Activated CD4-positive, alpha-beta T cell treated with anti-CD3 and anti-CD28 coated beads for 36 hours (primary cell): Measurements from ENCODE around the gene PGM5. TPM values are rescaled to one million over a fixed set of nuclear protein-coding genes. Genes with fewer than 3 reads are reported as not detected.

ENCODE experiments used
- ATAC-seq: fragments of 200-7000 bp; cut with Tn5 transposase; one replicate; pipeline ENCODE4 v1.10.0; 2021; ENCODE audit warnings: mild to moderate bottlenecking, moderate library complexity
- CTCF ChIA-PET: fragments of 350-600 bp; sonication (Branson Sonifier 250); formaldehyde crosslinking; loops from one replicate; lab custom pipeline; 2021; ENCODE audit warnings: antibody characterized with exemption; lab: Charles Lee
- POLR2A ChIA-PET: fragments of 350-600 bp; sonication (Branson Sonifier 250); formaldehyde crosslinking; loops from one replicate; lab custom pipeline; 2021; ENCODE audit warnings: antibody characterized with exemption, inconsistent platforms; lab: Charles Lee
- DNase-seq: peaks from one replicate; pipeline ENCODE4 v3.0.0-alpha.2; 2020
- H3K27ac Mint-ChIP-seq: one replicate; pipeline ENCODE4 v1.8.0; 2021; ENCODE audit warnings: mixed read lengths
- H3K27me3 Mint-ChIP-seq: one replicate; pipeline ENCODE4 v1.8.0; 2021; ENCODE audit warnings: mixed read lengths
- H3K36me3 Mint-ChIP-seq: one replicate; pipeline ENCODE4 v1.8.0; 2021; ENCODE audit warnings: low read depth, mixed read lengths
- H3K4me1 Mint-ChIP-seq: one replicate; pipeline ENCODE4 v1.8.0; 2021; ENCODE audit warnings: mixed read lengths
- H3K4me3 Mint-ChIP-seq: one replicate; pipeline ENCODE4 v1.8.0; 2021; ENCODE audit warnings: mild to moderate bottlenecking, moderate library complexity, mixed read lengths
- H3K9me3 Mint-ChIP-seq: one replicate; pipeline ENCODE4 v1.8.0; 2021; ENCODE audit warnings: low read depth, mixed read lengths
- intact Hi-C, 2 experiments: fragments of 100-400 bp; cut with DNase I in 1 of 2; cut with micrococcal nuclease in 1 of 2; formaldehyde crosslinking; loops; one replicate each; pipeline versions ENCODE4 v1.14.2 to v1.15.1; 2022 to 2024; cut with DNase I, micrococcal nuclease
- total RNA-seq, 2 experiments: library from RNA; stranded (reverse); gene quantifications; one replicate each; pipeline ENCODE4 v1.2.3, GENCODE V29; 2021

PGM5 gene
- total RNA-seq, 2 experiments from 2014 or later: not detected

GRCh38 chr9:68482548-68482947, 126.1 kb downstream of the PGM5 start:
- Mint-ChIP-seq H3K4me3 (no peak overlapping the region), H3K36me3 (no peaks in the 10 kb centered on the region), H3K27ac (no peak overlapping the region), H3K4me1 (no peaks in the 10 kb centered on the region), H3K27me3 (peaks cover 13% of the 10 kb centered on the region), H3K9me3 (peaks cover 5% of the 10 kb centered on the region)
- CTCF ChIA-PET: no interaction called here
- ATAC-seq: no peak
- no peak for DNase-seq
- intact Hi-C loops: no loop called here
- POLR2A ChIA-PET: no interaction called here

GRCh38 chr9:68488126-68488525, 131.7 kb downstream of the PGM5 start:
- H3K27ac Mint-ChIP-seq: no peak overlapping the region
- H3K4me3 Mint-ChIP-seq: no peak overlapping the region
- peaks cover 21% of the 10 kb centered on the region for H3K27me3 Mint-ChIP-seq
- CTCF ChIA-PET: no interaction called here
- peaks cover 5% of the 10 kb centered on the region for H3K9me3 Mint-ChIP-seq
- POLR2A ChIA-PET: no interaction called here
- H3K4me1 Mint-ChIP-seq: no peaks in the 10 kb centered on the region
- H3K36me3 Mint-ChIP-seq: no peaks in the 10 kb centered on the region
- DNase-seq (no peak), ATAC-seq (no peak)
- intact Hi-C loops: no loop called here

GRCh38 chr9:68489646-68490045, 133.2 kb downstream of the PGM5 start:
- no peak for ATAC-seq
- no peak for DNase-seq
- intact Hi-C loops: no loop called here
- ChIA-PET POLR2A (no interaction called here), CTCF (no interaction called here)
- no peak overlapping the region for H3K4me3 Mint-ChIP-seq
- no peaks in the 10 kb centered on the region for H3K4me1 Mint-ChIP-seq
- no peak overlapping the region for H3K27ac Mint-ChIP-seq
- H3K36me3 Mint-ChIP-seq: no peaks in the 10 kb centered on the region
- peaks cover 5% of the 10 kb centered on the region for H3K9me3 Mint-ChIP-seq
- peaks cover 17% of the 10 kb centered on the region for H3K27me3 Mint-ChIP-seq

GRCh38 chr9:68492806-68493205, 136.4 kb downstream of the PGM5 start:
- H3K27ac Mint-ChIP-seq: no peak overlapping the region
- intact Hi-C loops: no loop called here
- H3K4me3 Mint-ChIP-seq: no peak overlapping the region
- ChIA-PET POLR2A (no interaction called here), CTCF (interaction anchor here (0.9 kb wide), 1 partner anchor 15 kb away, joined by 4 read pairs; no protein-coding TSS in a partner anchor)
- ATAC-seq: no peak
- H3K27me3 Mint-ChIP-seq: peaks cover 17% of the 10 kb centered on the region
- no peaks in the 10 kb centered on the region for H3K4me1 Mint-ChIP-seq
- DNase-seq: no peak
- H3K36me3 Mint-ChIP-seq: no peaks in the 10 kb centered on the region
- no peaks in the 10 kb centered on the region for H3K9me3 Mint-ChIP-seq

GRCh38 chr9:68493541-68493940, 137.1 kb downstream of the PGM5 start:
- no peaks in the 10 kb centered on the region for H3K36me3 Mint-ChIP-seq
- POLR2A ChIA-PET: no interaction called here
- H3K4me3 Mint-ChIP-seq: no peak overlapping the region
- H3K27ac Mint-ChIP-seq: no peak overlapping the region
- CTCF ChIA-PET: interaction anchor here (0.9 kb wide), 1 partner anchor 15 kb away, joined by 4 read pairs; no protein-coding TSS in a partner anchor
- ATAC-seq (no peak), DNase-seq (no peak)
- H3K4me1 Mint-ChIP-seq: no peaks in the 10 kb centered on the region
- H3K27me3 Mint-ChIP-seq: peaks cover 15% of the 10 kb centered on the region
- no peaks in the 10 kb centered on the region for H3K9me3 Mint-ChIP-seq
- intact Hi-C loops: no loop called here

- Mint-ChIP-seq H3K4me3 (no peak overlapping the region), H3K9me3 (no peaks in the 10 kb centered on the region), H3K36me3 (no peaks in the 10 kb centered on the region), H3K4me1 (no peaks in the 10 kb centered on the region), H3K27me3 (peaks cover 14% of the 10 kb centered on the region), H3K27ac (no peak overlapping the region)
- ChIA-PET POLR2A (no interaction called here), CTCF (no interaction called here)
- ATAC-seq: no peak
- intact Hi-C loops: no loop called here
- no peak for DNase-seq
These were observed 137.7 kb downstream of the PGM5 start for GRCh38 chr9:68493958-68494577.

GRCh38 chr9:68495247-68495646, 138.8 kb downstream of the PGM5 start:
- CTCF ChIA-PET: no interaction called here
- no peak overlapping the region for H3K27ac Mint-ChIP-seq

GRCh38 chr9:68496356-68496755, 139.9 kb downstream of the PGM5 start:
- no peak overlapping the region for H3K4me3 Mint-ChIP-seq
- DNase-seq (no peak), ATAC-seq (no peak)
- POLR2A ChIA-PET: no interaction called here
- no peaks in the 10 kb centered on the region for H3K36me3 Mint-ChIP-seq
- intact Hi-C loops: no loop called here
- H3K9me3 Mint-ChIP-seq: no peaks in the 10 kb centered on the region
- CTCF ChIA-PET: no interaction called here
- peaks cover 12% of the 10 kb centered on the region for H3K27me3 Mint-ChIP-seq
- no peaks in the 10 kb centered on the region for H3K4me1 Mint-ChIP-seq
- H3K27ac Mint-ChIP-seq: no peak overlapping the region

More at GRCh38 chr9:68495247-68495646, 138.8 kb downstream of the PGM5 start:
- DNase-seq (no peak), ATAC-seq (no peak)
- no peaks in the 10 kb centered on the region for H3K9me3 Mint-ChIP-seq
- H3K27me3 Mint-ChIP-seq: peaks cover 12% of the 10 kb centered on the region
- no peaks in the 10 kb centered on the region for H3K36me3 Mint-ChIP-seq
- H3K4me3 Mint-ChIP-seq: no peak overlapping the region
- POLR2A ChIA-PET: no interaction called here
- H3K4me1 Mint-ChIP-seq: no peaks in the 10 kb centered on the region
- intact Hi-C loops: no loop called here

GRCh38 chr9:68497629-68498028, 141.2 kb downstream of the PGM5 start:
- intact Hi-C loops: no loop called here
- Mint-ChIP-seq H3K4me3 (no peak overlapping the region), H3K36me3 (no peaks in the 10 kb centered on the region), H3K27me3 (peaks cover 6% of the 10 kb centered on the region), H3K9me3 (no peaks in the 10 kb centered on the region), H3K27ac (no peak overlapping the region), H3K4me1 (no peaks in the 10 kb centered on the region)
- no peak for DNase-seq
- ChIA-PET CTCF (no interaction called here), POLR2A (no interaction called here)
- no peak for ATAC-seq

GRCh38 chr9:68498816-68499215, 142.4 kb downstream of the PGM5 start:
- H3K27ac Mint-ChIP-seq: no peak overlapping the region
- no peak for ATAC-seq
- no peaks in the 10 kb centered on the region for H3K9me3 Mint-ChIP-seq
- POLR2A ChIA-PET: no interaction called here
- peaks cover 6% of the 10 kb centered on the region for H3K27me3 Mint-ChIP-seq
- H3K36me3 Mint-ChIP-seq: no peaks in the 10 kb centered on the region
- H3K4me1 Mint-ChIP-seq: no peaks in the 10 kb centered on the region
- intact Hi-C loops: no loop called here
- CTCF ChIA-PET: interaction anchor here (0.7 kb wide), 1 partner anchor 11 kb away, joined by 4 read pairs; no protein-coding TSS in a partner anchor
- no peak overlapping the region for H3K4me3 Mint-ChIP-seq
- DNase-seq: no peak

- Mint-ChIP-seq H3K4me1 (no peaks in the 10 kb centered on the region), H3K27ac (no peak overlapping the region), H3K9me3 (no peaks in the 10 kb centered on the region), H3K27me3 (peaks cover 8% of the 10 kb centered on the region), H3K4me3 (no peak overlapping the region), H3K36me3 (no peaks in the 10 kb centered on the region)
- ATAC-seq (no peak), DNase-seq (no peak)
- CTCF ChIA-PET: no interaction called here
- POLR2A ChIA-PET: no interaction called here
- intact Hi-C loops: loop anchor here in 1 of 2 experiments (2.0 kb wide), 1 partner anchor 20 kb away; no protein-coding TSS in a partner anchor
These were observed 144.3 kb downstream of the PGM5 start for GRCh38 chr9:68500457-68501381.

- Mint-ChIP-seq H3K27me3 (peaks cover 8% of the 10 kb centered on the region), H3K4me3 (no peak overlapping the region), H3K36me3 (no peaks in the 10 kb centered on the region), H3K4me1 (no peaks in the 10 kb centered on the region), H3K9me3 (no peaks in the 10 kb centered on the region), H3K27ac (no peak overlapping the region)
- ChIA-PET CTCF (interaction anchor here (0.7 kb wide), 1 partner anchor 11 kb away, joined by 3 read pairs; no protein-coding TSS in a partner anchor), POLR2A (no interaction called here)
- intact Hi-C loops: no loop called here
- ATAC-seq: no peak
- no peak for DNase-seq
These were observed 145.9 kb downstream of the PGM5 start for GRCh38 chr9:68502279-68502678.
